HFFc6 (cell line): Measurements from ENCODE around the gene TLN1. TPM values are rescaled to one million over a fixed set of nuclear protein-coding genes. Genes with fewer than 3 reads are reported as not detected.

ENCODE experiments used
- DNase-seq: peaks from one replicate; pipeline ENCODE4 v3.0.0-alpha.2; 2018
- H3K27ac Mint-ChIP-seq: 2 replicates; pipeline ENCODE4 v1.8.0; 2020; ENCODE audit warnings: mild to moderate bottlenecking, mixed read lengths
- H3K27me3 Mint-ChIP-seq: 2 replicates; pipeline ENCODE4 v1.8.0; 2021; ENCODE audit warnings: mild to moderate bottlenecking, moderate library complexity, mixed read lengths; ENCODE audit not compliant: insufficient read depth
- H3K36me3 Mint-ChIP-seq: 2 replicates; pipeline ENCODE4 v1.8.0; 2021; ENCODE audit warnings: low read depth, mixed read lengths
- H3K4me1 Mint-ChIP-seq: 2 replicates; pipeline ENCODE4 v1.8.0; 2020; ENCODE audit warnings: low read depth, mixed read lengths
- H3K4me3 Mint-ChIP-seq: 2 replicates; pipeline ENCODE4 v1.8.0; 2020; ENCODE audit warnings: mild to moderate bottlenecking, moderate library complexity, mixed read lengths
- H3K9me3 Mint-ChIP-seq: 2 replicates; pipeline ENCODE4 v1.8.0; 2020; ENCODE audit warnings: mild to moderate bottlenecking, mixed read lengths
- total RNA-seq, 6 experiments: library from RNA; stranded (reverse); fragmentation: NEBNext Ultra II Directional; extraction: Animal tissue kit (Norgen Biotek cat#: 25700); gene quantifications; 2 replicates in 1 of 6; 3 replicates in 5 of 6; pipeline ENCODE4 v1.2.3, GENCODE V29; 2021
- TF ChIP-seq, protein P1 (sequence below): fragments of 200-600 bp; sonication (generic); IDR thresholded peaks from 2 replicates; pipeline ENCODE4 v1.5.0; 2021; ENCODE audit warnings: antibody characterized with exemption, mild to moderate bottlenecking

The TLN1 gene
- total RNA-seq, 6 experiments from 2014 or later: 470 to 562 (median 491) TPM

DNA sequence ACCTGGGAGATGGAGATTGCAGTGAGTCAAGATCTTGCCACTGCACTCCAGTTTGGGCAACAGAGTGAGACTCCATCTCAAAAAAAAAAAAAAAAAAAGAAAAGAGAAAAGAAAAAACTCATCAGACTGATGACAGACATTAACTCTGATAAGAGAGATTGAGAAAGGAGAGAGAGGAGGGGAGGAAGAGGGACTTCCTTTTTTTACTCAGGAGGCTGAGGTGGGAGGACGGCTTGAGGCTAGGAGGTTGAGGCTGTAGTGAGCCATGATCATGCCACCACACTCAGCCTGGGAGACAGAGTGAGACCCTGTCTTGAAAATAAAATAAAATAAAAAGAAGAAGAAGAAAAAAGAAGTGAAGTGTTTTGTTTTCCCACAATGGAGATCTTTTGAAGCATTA, 31.8 kb upstream of the TLN1 start:
- no peak overlapping the region for H3K4me3 Mint-ChIP-seq
- peaks cover 7% of the 10 kb centered on the region; the same call in 1 of the 2 replicates for H3K4me1 Mint-ChIP-seq
- H3K27me3 Mint-ChIP-seq: peaks cover 15% of the 10 kb centered on the region
- H3K9me3 Mint-ChIP-seq: no peaks in the 10 kb centered on the region
- DNase-seq: no peak
- TF ChIP-seq, protein P1, sequence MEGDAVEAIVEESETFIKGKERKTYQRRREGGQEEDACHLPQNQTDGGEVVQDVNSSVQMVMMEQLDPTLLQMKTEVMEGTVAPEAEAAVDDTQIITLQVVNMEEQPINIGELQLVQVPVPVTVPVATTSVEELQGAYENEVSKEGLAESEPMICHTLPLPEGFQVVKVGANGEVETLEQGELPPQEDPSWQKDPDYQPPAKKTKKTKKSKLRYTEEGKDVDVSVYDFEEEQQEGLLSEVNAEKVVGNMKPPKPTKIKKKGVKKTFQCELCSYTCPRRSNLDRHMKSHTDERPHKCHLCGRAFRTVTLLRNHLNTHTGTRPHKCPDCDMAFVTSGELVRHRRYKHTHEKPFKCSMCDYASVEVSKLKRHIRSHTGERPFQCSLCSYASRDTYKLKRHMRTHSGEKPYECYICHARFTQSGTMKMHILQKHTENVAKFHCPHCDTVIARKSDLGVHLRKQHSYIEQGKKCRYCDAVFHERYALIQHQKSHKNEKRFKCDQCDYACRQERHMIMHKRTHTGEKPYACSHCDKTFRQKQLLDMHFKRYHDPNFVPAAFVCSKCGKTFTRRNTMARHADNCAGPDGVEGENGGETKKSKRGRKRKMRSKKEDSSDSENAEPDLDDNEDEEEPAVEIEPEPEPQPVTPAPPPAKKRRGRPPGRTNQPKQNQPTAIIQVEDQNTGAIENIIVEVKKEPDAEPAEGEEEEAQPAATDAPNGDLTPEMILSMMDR: no peak
- no peak overlapping the region for H3K27ac Mint-ChIP-seq
- no peaks in the 10 kb centered on the region for H3K36me3 Mint-ChIP-seq

DNA sequence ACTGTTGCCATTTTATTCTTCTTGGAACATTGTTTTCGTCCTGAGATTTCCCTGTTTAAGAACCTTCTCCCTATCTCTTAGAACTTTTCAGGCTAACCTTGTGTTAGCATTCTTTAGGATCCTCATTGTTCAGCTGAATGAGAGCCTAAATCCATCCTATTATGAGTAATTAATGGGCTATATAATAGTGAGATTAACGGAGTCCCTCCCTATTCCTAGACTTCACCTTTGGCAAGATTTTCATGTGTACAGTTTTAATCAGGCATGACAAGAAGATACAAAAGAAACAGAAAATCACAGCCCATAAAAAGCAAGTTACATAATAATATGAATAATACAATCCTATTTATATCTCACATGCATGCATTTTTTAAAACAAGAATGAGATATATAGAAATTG, 31.2 kb upstream of the TLN1 start:
- TF ChIP-seq, protein P1: no peak
- Mint-ChIP-seq H3K4me1 (peaks cover 7% of the 10 kb centered on the region; the same call in 1 of the 2 replicates), H3K27ac (no peak overlapping the region), H3K9me3 (no peaks in the 10 kb centered on the region), H3K36me3 (no peaks in the 10 kb centered on the region), H3K27me3 (peaks cover 15% of the 10 kb centered on the region), H3K4me3 (no peak overlapping the region)
- no peak for DNase-seq

- DNase-seq: no peak
- Mint-ChIP-seq H3K4me3 (no peak overlapping the region), H3K36me3 (peaks cover 5% of the 10 kb centered on the region), H3K4me1 (peaks cover 24% of the 10 kb centered on the region), H3K9me3 (no peaks in the 10 kb centered on the region), H3K27me3 (peaks cover 12% of the 10 kb centered on the region), H3K27ac (no peak overlapping the region)
- TF ChIP-seq, protein P1: no peak
Measured at GRCh38 chr9:35760651-35761050, 28.7 kb upstream of the TLN1 start.

GRCh38 chr9:35759795-35760194, 27.8 kb upstream of the TLN1 start:
- Mint-ChIP-seq H3K27me3 (peaks cover 11% of the 10 kb centered on the region), H3K9me3 (no peaks in the 10 kb centered on the region), H3K36me3 (peaks cover 5% of the 10 kb centered on the region), H3K27ac (no peak overlapping the region), H3K4me1 (peaks cover 25% of the 10 kb centered on the region), H3K4me3 (no peak overlapping the region)
- TF ChIP-seq, protein P1: no peak
- no peak for DNase-seq

- Mint-ChIP-seq H3K27me3 (peaks cover 6% of the 10 kb centered on the region), H3K4me3 (no peak overlapping the region)
Measured at GRCh38 chr9:35758475-35759050, 26.6 kb upstream of the TLN1 start.

More at GRCh38 chr9:35758475-35759050, 26.6 kb upstream of the TLN1 start:
- Mint-ChIP-seq H3K27ac (no peak overlapping the region), H3K36me3 (peaks cover 9% of the 10 kb centered on the region), H3K4me1 (peaks cover 25% of the 10 kb centered on the region), H3K9me3 (no peaks in the 10 kb centered on the region)
- TF ChIP-seq, protein P1: no peak
- DNase-seq: no peak
